WTC11 (cell line): ENCODE data around the gene RPS21. TPM values are rescaled to one million over a fixed set of nuclear protein-coding genes. Genes with fewer than 3 reads are reported as not detected.
"Not testable (repeated sequence)": the region's sequence is repeated elsewhere in the genome, so short reads cannot be mapped to it uniquely, and the experiment has no call there.

Experiments
- ATAC-seq: fragments of 200-7000 bp; cut with Tn5 transposase; 2 replicates; pipeline ENCODE4 v1.10.0; 2021; ENCODE audit warnings: mild to moderate bottlenecking, moderate library complexity
- CTCF ChIA-PET: fragments of 300-600 bp; sonication (Branson Sonifier 250); formaldehyde crosslinking; loops from one replicate; lab custom pipeline; 2021; ENCODE audit warnings: antibody characterized with exemption; lab: Charles Lee
- POLR2A ChIA-PET: fragments of 350-600 bp; sonication (Branson Sonifier 250); formaldehyde crosslinking; loops from one replicate; lab custom pipeline; 2021; ENCODE audit warnings: antibody characterized with exemption; lab: Charles Lee
- DNase-seq: peaks from one replicate; pipeline ENCODE4 v3.0.0; 2021; ENCODE audit warnings: low spot score
- H3K27ac Mint-ChIP-seq: 2 replicates; pipeline ENCODE4 v1.8.0; 2021; ENCODE audit warnings: mixed read lengths
- H3K27me3 Mint-ChIP-seq: 2 replicates; pipeline ENCODE4 v1.8.0; 2021; ENCODE audit warnings: low read depth, mild to moderate bottlenecking, moderate library complexity, mixed read lengths
- H3K36me3 Mint-ChIP-seq: 2 replicates; pipeline ENCODE4 v1.8.0; 2021; ENCODE audit warnings: mixed read lengths
- H3K4me1 Mint-ChIP-seq: 2 replicates; pipeline ENCODE4 v1.8.0; 2022; ENCODE audit warnings: mixed read lengths
- H3K4me3 Mint-ChIP-seq: 2 replicates; pipeline ENCODE4 v1.8.0; 2021; ENCODE audit warnings: mild to moderate bottlenecking, moderate library complexity, mixed read lengths
- H3K9me3 Mint-ChIP-seq: 2 replicates; pipeline ENCODE4 v1.8.0; 2021; ENCODE audit warnings: mixed read lengths
- SOX15 ChIP-seq: fragments of 250-450 bp; sonication (Bioruptor Pico); IDR thresholded peaks from 2 replicates; pipeline ENCODE4 v1.9.0; 2021; ENCODE audit warnings: mild to moderate bottlenecking
- SP1 ChIP-seq: sonication (generic); formaldehyde crosslinking; conservative IDR thresholded peaks from 2 replicates; pipeline ENCODE4 v1.8.1; 2022; ENCODE audit warnings: missing genetic modification reagents
- TEAD4 ChIP-seq: sonication (generic); formaldehyde crosslinking; IDR thresholded peaks from 2 replicates; pipeline ENCODE4 v1.8.0; 2022; ENCODE audit warnings: mild to moderate bottlenecking, missing genetic modification reagents
- TP53 ChIP-seq: sonication (generic); formaldehyde crosslinking; IDR thresholded peaks from 2 replicates; pipeline ENCODE4 v1.8.1; 2023; ENCODE audit warnings: mild to moderate bottlenecking, missing genetic modification reagents
- ZNF219 ChIP-seq: sonication (generic); formaldehyde crosslinking; IDR thresholded peaks from 2 replicates; pipeline ENCODE4 v1.8.0; 2023; ENCODE audit warnings: missing genetic modification reagents, mild to moderate bottlenecking, borderline replicate concordance
- ZNF671 ChIP-seq: fragments of 250-450 bp; sonication (Bioruptor Pico); IDR thresholded peaks from 2 replicates; pipeline ENCODE4 v1.8.0; 2021; ENCODE audit warnings: mild to moderate bottlenecking
- total RNA-seq: library from RNA; stranded (reverse); gene quantifications from 3 replicates; pipeline ENCODE4 v1.2.3, GENCODE V29; 2021
- TF ChIP-seq, protein P1 (sequence below): sonication (generic); formaldehyde crosslinking; IDR thresholded peaks from 2 replicates; pipeline ENCODE4 v1.8.0; 2023; ENCODE audit warnings: mild to moderate bottlenecking, missing genetic modification reagents
- TF ChIP-seq, protein P2 (sequence below): sonication (generic); formaldehyde crosslinking; IDR thresholded peaks from 2 replicates; pipeline ENCODE4 v1.8.1; 2022; ENCODE audit warnings: mild to moderate bottlenecking, missing genetic modification reagents, moderate library complexity, borderline replicate concordance
- TF ChIP-seq, protein P3 (sequence below): sonication (generic); formaldehyde crosslinking; IDR thresholded peaks from 2 replicates; pipeline ENCODE4 v1.8.1; 2022; ENCODE audit warnings: low read depth, missing genetic modification reagents, borderline replicate concordance
- TF ChIP-seq, protein P4 (sequence below): sonication (generic); formaldehyde crosslinking; IDR thresholded peaks from 2 replicates; pipeline ENCODE4 v1.8.1; 2023; ENCODE audit warnings: mild to moderate bottlenecking, missing genetic modification reagents
- TF ChIP-seq, protein P5 (sequence below): sonication (generic); formaldehyde crosslinking; IDR thresholded peaks from 2 replicates; pipeline ENCODE4 v1.8.0; 2022; ENCODE audit warnings: mild to moderate bottlenecking, missing genetic modification reagents
- TF ChIP-seq, protein P6 (sequence below): fragments of 250-450 bp; sonication (Bioruptor Pico); IDR thresholded peaks from 2 replicates; pipeline ENCODE4 v1.8.0; 2021; ENCODE audit warnings: mild to moderate bottlenecking
- TF ChIP-seq, protein P7 (sequence below): fragments of 250-450 bp; sonication (Bioruptor Pico); IDR thresholded peaks from 2 replicates; pipeline ENCODE4 v1.9.0; 2021; ENCODE audit warnings: moderate library complexity, mild to moderate bottlenecking, inconsistent platforms, borderline replicate concordance
- TF ChIP-seq, protein P8 (sequence below): sonication (generic); formaldehyde crosslinking; IDR thresholded peaks from 2 replicates; pipeline ENCODE4 v1.8.0; 2022; ENCODE audit warnings: mild to moderate bottlenecking, missing genetic modification reagents

RPS21 gene
- total RNA-seq, 1 experiment from 2014 or later = 2,016 TPM

DNA sequence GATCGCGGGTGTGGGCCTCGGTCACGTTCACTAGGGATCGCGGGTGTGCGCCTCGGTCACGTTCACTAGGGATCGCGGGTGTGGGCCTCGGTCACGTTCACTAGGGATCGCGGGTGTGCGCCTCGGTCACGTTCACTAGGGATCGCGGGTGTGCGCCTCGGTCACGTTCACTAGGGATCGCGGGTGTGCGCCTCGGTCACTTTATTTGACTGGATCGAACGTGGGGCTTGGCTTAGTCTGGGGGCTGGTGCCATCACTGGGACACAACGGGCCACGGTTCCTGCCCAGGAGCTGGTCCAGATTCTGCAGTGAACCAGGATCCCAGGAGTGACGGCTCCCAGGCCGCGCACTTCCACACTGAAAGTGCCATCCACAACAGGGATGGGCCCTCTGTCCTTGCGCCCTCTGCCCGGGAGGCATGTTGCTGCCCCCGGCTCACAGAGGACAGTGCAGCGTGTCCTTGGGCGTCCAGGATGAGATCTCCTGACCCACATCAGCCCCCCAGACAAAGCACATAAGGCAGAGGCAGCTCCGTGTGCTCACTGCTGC lies 13.2 kb upstream of the RPS21 start:
- not testable (repeated sequence) for H3K36me3 Mint-ChIP-seq, ATAC-seq, H3K9me3 Mint-ChIP-seq, DNase-seq, H3K27me3 Mint-ChIP-seq, H3K4me3 Mint-ChIP-seq
- ChIA-PET CTCF (interaction anchor here (0.5 to 1.1 kb wide), 3 partner anchors 9 to 10 kb away, joined by 3 to 4 read pairs (median 3); no protein-coding TSS in a partner anchor), POLR2A (interaction anchor here (1.6 to 1.8 kb wide), 3 partner anchors 13 to 68 kb away, joined by 3 to 6 read pairs (median 6); no protein-coding TSS in a partner anchor)
- peak overlapping the region; percentile 91; the same call in 1 of the 2 replicates for H3K27ac Mint-ChIP-seq
- H3K4me1 Mint-ChIP-seq = peaks cover 36% of the 10 kb centered on the region

DNA sequence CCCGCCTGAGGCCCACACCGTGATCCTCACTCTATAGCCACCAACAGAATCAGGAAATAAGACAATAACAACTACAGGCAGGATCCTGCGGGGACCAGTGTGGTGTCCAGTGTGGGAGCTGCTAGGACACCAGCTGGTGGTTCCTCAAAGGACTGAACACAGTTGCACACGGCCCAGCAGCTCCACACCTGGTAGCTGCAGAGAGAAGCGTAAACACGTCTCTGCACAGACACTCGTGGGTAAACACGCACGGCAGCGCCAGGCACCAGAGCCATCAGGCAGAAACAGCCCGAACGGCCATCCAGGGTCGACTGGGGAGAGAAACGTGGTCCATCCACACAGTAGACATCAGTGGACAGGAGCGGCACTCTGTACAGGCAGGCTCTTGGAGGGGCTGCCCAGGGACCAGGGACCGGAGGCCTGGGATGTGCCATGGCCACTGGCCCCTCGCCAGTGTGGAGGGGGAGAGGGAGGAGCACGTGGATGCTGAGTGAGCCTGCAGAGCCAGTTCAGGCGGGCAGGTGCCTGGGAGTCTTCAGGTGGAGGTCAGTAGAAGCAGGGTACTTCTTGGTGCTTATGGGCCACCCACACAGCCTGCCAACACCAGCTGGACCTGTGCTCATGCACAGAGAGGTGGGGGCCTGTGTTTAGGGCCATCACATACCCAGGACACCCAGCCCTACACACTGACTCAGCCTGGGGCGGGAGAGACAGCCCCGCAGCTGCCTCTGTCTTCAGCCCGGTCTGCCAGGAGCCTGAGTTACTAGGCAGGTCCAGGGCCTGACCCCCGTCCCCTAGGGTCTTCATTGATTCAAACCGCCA lies 12.4 kb upstream of the RPS21 start:
- CTCF ChIA-PET = interaction anchor here (0.5 to 7.4 kb wide), 5 partner anchors 8 to 72 kb away, joined by 3 to 89 read pairs (median 6); partner anchors contain the start of gene LAMA5
- no peaks in the 10 kb centered on the region; the same call in 1 of the 2 replicates for H3K27me3 Mint-ChIP-seq
- H3K4me1 Mint-ChIP-seq = peaks cover 30% of the 10 kb centered on the region
- peak overlapping the region; percentile 91 for H3K27ac Mint-ChIP-seq
- no peaks in the 10 kb centered on the region for H3K9me3 Mint-ChIP-seq
- no peak for TF ChIP-seq TP53 (CRISPR knock-in tag)
- TF ChIP-seq, protein P1, sequence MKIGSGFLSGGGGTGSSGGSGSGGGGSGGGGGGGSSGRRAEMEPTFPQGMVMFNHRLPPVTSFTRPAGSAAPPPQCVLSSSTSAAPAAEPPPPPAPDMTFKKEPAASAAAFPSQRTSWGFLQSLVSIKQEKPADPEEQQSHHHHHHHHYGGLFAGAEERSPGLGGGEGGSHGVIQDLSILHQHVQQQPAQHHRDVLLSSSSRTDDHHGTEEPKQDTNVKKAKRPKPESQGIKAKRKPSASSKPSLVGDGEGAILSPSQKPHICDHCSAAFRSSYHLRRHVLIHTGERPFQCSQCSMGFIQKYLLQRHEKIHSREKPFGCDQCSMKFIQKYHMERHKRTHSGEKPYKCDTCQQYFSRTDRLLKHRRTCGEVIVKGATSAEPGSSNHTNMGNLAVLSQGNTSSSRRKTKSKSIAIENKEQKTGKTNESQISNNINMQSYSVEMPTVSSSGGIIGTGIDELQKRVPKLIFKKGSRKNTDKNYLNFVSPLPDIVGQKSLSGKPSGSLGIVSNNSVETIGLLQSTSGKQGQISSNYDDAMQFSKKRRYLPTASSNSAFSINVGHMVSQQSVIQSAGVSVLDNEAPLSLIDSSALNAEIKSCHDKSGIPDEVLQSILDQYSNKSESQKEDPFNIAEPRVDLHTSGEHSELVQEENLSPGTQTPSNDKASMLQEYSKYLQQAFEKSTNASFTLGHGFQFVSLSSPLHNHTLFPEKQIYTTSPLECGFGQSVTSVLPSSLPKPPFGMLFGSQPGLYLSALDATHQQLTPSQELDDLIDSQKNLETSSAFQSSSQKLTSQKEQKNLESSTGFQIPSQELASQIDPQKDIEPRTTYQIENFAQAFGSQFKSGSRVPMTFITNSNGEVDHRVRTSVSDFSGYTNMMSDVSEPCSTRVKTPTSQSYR = 0 out of 2 replicates have a peak, but pooled peaks have one; percentile 17
- TF ChIP-seq, protein P2, sequence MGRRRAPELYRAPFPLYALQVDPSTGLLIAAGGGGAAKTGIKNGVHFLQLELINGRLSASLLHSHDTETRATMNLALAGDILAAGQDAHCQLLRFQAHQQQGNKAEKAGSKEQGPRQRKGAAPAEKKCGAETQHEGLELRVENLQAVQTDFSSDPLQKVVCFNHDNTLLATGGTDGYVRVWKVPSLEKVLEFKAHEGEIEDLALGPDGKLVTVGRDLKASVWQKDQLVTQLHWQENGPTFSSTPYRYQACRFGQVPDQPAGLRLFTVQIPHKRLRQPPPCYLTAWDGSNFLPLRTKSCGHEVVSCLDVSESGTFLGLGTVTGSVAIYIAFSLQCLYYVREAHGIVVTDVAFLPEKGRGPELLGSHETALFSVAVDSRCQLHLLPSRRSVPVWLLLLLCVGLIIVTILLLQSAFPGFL (CRISPR knock-in tag) = 0 out of 2 replicates have a peak, but pooled peaks have one; percentile 11
- H3K4me3 Mint-ChIP-seq = no peak overlapping the region
- H3K36me3 Mint-ChIP-seq = no peaks in the 10 kb centered on the region
- POLR2A ChIA-PET = interaction anchor here (1.6 to 4.0 kb wide), 4 partner anchors 8 to 69 kb away, joined by 3 to 29 read pairs (median 6); partner anchors contain the start of gene LAMA5
- ATAC-seq (no peak), DNase-seq (no peak)

DNA sequence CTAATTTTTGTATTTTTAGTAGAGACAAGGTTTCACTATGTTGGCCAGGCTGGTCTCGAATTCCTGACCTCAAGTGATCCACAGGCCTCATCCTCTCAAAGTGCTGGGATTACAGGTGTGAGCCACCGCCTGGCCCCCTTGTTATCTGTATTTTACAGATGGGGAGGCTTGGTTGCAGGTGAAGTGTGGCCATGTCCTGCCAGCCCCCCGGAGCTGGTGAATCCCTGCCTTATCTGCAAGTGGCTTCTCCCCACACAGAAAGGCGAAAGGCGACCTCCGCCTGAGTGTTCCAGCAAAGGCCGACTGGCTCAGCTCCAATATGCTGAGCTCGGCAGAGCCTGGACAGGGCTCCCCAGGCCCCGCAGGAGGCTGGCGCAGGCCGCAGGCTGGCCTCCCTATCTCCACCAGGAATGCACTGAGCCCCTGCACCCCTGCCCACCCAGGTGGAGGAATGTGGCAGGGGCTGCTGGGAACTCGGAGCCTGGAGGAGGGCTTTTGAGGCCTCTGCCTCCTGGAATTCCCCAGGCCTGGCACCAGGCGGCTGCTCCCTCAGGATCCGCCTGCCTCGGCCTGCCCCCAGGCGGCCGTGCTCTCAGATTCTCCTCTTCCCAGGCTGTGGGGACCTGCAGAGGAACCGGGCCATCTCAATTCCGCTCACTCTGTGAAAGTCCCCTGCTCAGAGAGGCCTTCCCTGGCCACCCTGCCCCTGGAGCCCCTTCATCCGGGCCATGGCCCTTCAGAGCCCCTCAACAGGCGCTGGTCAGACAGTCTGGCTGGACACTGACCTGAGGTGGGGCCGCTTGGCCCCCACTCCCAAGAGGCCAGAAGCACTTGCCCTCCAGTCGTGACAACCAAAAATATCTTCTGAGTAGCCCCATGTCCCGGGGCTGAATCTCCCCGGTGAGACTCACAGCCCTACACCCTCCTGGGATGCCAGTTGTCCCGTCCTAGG lies 10.5 kb upstream of the RPS21 start:
- peak; percentile 82 for DNase-seq
- H3K4me3 Mint-ChIP-seq = no peak overlapping the region
- H3K27ac Mint-ChIP-seq = peak overlapping the region; percentile 94
- CTCF ChIA-PET = interaction anchor here (0.7 to 7.4 kb wide), 6 partner anchors 10 to 75 kb away, joined by 3 to 89 read pairs (median 6); partner anchors contain the start of gene LAMA5
- peak; percentile 82 for ATAC-seq
- no peaks in the 10 kb centered on the region for H3K36me3 Mint-ChIP-seq
- peaks cover 31% of the 10 kb centered on the region for H3K4me1 Mint-ChIP-seq
- POLR2A ChIA-PET = interaction anchor here (1.1 to 4.0 kb wide), 2 partner anchors 10 to 14 kb away, joined by 3 to 29 read pairs; partner anchors contain the start of gene LAMA5
- no peaks in the 10 kb centered on the region for H3K9me3 Mint-ChIP-seq
- H3K27me3 Mint-ChIP-seq = no peaks in the 10 kb centered on the region; the same call in 1 of the 2 replicates
- TF ChIP-seq, protein P3, sequence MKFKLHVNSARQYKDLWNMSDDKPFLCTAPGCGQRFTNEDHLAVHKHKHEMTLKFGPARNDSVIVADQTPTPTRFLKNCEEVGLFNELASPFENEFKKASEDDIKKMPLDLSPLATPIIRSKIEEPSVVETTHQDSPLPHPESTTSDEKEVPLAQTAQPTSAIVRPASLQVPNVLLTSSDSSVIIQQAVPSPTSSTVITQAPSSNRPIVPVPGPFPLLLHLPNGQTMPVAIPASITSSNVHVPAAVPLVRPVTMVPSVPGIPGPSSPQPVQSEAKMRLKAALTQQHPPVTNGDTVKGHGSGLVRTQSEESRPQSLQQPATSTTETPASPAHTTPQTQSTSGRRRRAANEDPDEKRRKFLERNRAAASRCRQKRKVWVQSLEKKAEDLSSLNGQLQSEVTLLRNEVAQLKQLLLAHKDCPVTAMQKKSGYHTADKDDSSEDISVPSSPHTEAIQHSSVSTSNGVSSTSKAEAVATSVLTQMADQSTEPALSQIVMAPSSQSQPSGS (CRISPR knock-in tag) = no peak
- TF ChIP-seq, protein P4, sequence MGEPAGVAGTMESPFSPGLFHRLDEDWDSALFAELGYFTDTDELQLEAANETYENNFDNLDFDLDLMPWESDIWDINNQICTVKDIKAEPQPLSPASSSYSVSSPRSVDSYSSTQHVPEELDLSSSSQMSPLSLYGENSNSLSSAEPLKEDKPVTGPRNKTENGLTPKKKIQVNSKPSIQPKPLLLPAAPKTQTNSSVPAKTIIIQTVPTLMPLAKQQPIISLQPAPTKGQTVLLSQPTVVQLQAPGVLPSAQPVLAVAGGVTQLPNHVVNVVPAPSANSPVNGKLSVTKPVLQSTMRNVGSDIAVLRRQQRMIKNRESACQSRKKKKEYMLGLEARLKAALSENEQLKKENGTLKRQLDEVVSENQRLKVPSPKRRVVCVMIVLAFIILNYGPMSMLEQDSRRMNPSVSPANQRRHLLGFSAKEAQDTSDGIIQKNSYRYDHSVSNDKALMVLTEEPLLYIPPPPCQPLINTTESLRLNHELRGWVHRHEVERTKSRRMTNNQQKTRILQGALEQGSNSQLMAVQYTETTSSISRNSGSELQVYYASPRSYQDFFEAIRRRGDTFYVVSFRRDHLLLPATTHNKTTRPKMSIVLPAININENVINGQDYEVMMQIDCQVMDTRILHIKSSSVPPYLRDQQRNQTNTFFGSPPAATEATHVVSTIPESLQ (CRISPR knock-in tag) = no peak
- TF ChIP-seq, protein P5, sequence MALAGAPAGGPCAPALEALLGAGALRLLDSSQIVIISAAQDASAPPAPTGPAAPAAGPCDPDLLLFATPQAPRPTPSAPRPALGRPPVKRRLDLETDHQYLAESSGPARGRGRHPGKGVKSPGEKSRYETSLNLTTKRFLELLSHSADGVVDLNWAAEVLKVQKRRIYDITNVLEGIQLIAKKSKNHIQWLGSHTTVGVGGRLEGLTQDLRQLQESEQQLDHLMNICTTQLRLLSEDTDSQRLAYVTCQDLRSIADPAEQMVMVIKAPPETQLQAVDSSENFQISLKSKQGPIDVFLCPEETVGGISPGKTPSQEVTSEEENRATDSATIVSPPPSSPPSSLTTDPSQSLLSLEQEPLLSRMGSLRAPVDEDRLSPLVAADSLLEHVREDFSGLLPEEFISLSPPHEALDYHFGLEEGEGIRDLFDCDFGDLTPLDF (CRISPR knock-in tag) = no peak
- 0 out of 2 replicates have a peak, but pooled peaks have one; percentile 24 for TF ChIP-seq SP1
- TF ChIP-seq, protein P6, sequence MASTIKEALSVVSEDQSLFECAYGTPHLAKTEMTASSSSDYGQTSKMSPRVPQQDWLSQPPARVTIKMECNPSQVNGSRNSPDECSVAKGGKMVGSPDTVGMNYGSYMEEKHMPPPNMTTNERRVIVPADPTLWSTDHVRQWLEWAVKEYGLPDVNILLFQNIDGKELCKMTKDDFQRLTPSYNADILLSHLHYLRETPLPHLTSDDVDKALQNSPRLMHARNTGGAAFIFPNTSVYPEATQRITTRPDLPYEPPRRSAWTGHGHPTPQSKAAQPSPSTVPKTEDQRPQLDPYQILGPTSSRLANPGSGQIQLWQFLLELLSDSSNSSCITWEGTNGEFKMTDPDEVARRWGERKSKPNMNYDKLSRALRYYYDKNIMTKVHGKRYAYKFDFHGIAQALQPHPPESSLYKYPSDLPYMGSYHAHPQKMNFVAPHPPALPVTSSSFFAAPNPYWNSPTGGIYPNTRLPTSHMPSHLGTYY (CRISPR knock-in tag) = 0 out of 2 replicates have a peak, but pooled peaks have one; percentile 42
- TF ChIP-seq, protein P7, sequence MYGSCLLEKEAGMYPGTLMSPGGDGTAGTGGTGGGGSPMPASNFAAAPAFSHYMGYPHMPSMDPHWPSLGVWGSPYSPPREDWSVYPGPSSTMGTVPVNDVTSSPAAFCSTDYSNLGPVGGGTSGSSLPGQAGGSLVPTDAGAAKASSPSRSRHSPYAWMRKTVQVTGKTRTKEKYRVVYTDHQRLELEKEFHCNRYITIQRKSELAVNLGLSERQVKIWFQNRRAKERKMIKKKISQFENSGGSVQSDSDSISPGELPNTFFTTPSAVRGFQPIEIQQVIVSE (CRISPR knock-in tag) = no peak
- TF ChIP-seq TEAD4 (CRISPR knock-in tag) = peak; percentile 75; the same call in 1 of the 2 replicates
- TF ChIP-seq, protein P8, sequence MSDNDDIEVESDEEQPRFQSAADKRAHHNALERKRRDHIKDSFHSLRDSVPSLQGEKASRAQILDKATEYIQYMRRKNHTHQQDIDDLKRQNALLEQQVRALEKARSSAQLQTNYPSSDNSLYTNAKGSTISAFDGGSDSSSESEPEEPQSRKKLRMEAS (CRISPR knock-in tag) = peak; percentile 54
- no peak for TF ChIP-seq SOX15 (CRISPR knock-in tag)
- TF ChIP-seq ZNF671 (CRISPR knock-in tag) = no peak
- no peak for TF ChIP-seq ZNF219 (CRISPR knock-in tag)
